Stomach (tissue), 4 donors: ENCODE results near the gene EME1.

Experiments
- CTCF ChIP-seq, 7 experiments: fragments of 450-650 bp in 4 of 7; fragments of 200-600 bp in 3 of 7; sonication (generic) in 3 of 7; IDR thresholded peaks; one replicate each; pipeline ENCODE4 v1.5.1; 2016 to 2019; ENCODE audit warnings: antibody characterized with exemption in 7 of 7, control low read depth in 2 of 7, mild to moderate bottlenecking in 1 of 7
- EP300 ChIP-seq: sonication (generic); formaldehyde crosslinking; IDR thresholded peaks from one replicate; pipeline ENCODE4 v1.6.1; 2017; ENCODE audit warnings: antibody characterized with exemption

DNA sequence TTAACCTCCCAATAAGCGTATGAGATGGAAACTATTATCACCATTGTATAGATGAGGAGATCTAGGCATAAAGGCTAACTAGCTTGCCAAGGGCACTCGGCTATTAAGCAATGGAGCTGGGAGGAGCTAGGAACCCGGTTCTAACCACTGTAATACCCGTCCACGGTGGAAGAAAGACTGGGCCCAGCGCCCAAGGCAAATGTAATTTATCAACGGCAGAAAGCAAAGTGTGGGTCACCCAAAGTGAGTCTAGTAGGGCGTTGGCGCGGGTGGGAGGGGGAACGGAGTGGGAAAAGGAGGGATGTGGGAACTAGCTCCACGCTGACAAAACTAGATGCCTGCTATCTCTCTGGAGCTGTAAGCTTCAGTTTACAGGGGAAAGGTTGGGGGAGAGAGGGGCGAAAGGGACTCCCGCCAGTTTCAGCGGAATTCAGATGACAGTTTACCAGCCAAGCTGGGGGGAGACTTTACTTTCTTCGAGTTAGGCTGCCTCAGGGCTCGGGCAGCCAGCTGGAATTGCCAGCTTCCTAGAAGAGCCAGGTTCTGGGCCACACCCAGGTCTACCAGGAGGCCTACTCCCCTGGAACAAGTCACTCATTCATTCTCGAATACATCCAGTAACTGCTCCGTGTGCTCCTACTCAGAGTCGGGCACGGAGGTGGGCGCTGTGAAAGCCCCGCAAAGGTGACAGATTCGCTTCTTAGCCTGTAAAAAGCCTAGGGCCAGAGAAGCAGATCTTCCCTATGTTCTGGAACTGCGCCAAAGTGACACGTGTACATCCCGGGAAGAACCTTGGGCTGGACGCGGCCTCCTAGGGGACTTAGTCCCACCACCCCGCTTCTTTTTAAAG, 23.5 kb downstream of the EME1 start:
- TF ChIP-seq CTCF (IDR thresholded peaks at IDR 0.05) (no peak), EP300 (no peak)
